Activated naive CD8-positive, alpha-beta T cell (primary cell): ENCODE results near the gene FMNL3.
"Not testable (repeated sequence)": the region's sequence is repeated elsewhere in the genome, so short reads cannot be mapped to it uniquely, and the experiment has no call there.

Experiments
- H3K27ac Mint-ChIP-seq: one replicate; pipeline ENCODE4 v1.8.0; 2021; ENCODE audit warnings: mixed read lengths
- H3K27me3 Mint-ChIP-seq: one replicate; pipeline ENCODE4 v1.8.0; 2021; ENCODE audit warnings: mixed read lengths
- H3K36me3 Mint-ChIP-seq: one replicate; pipeline ENCODE4 v1.8.0; 2021; ENCODE audit warnings: mixed read lengths
- H3K4me1 Mint-ChIP-seq: one replicate; pipeline ENCODE4 v1.8.0; 2021; ENCODE audit warnings: low read depth, mixed read lengths
- H3K4me3 Mint-ChIP-seq: one replicate; pipeline ENCODE4 v1.8.0; 2021; ENCODE audit warnings: mild to moderate bottlenecking, mixed read lengths
- H3K9me3 Mint-ChIP-seq: one replicate; pipeline ENCODE4 v1.8.0; 2021; ENCODE audit warnings: low read depth, mixed read lengths

Gene FMNL3

DNA sequence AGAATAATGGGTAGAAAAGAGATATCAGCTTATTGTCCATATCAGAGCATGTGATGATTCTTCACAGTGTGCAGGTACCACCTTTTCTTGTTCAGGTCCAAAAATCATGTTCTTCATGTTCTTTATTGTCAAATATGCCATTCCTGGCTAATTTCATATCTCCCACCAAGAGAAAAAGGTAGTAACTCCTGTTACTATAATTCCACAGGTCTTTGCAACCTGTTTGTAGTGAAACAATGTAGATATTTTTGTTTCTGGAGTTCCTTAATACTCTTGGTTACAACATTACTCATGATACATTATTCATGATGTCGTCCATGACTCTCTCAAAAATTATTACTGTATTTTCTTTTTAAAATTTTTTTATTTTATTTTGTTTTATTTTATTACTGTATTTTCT is 22.8 kb upstream of the FMNL3 start:
- Mint-ChIP-seq H3K4me1 (no peaks in the 10 kb centered on the region), H3K27me3 (peaks cover 3% of the 10 kb centered on the region), H3K4me3 (no peak overlapping the region), H3K9me3 (peaks cover 3% of the 10 kb centered on the region), H3K27ac (no peak overlapping the region), H3K36me3 (peaks cover 3% of the 10 kb centered on the region)

GRCh38 chr12:49728446-49728845 is 21.2 kb upstream of the FMNL3 start:
- H3K9me3 Mint-ChIP-seq = no peaks in the 10 kb centered on the region
- no peak overlapping the region for H3K27ac Mint-ChIP-seq
- no peaks in the 10 kb centered on the region for H3K36me3 Mint-ChIP-seq
- peaks cover 10% of the 10 kb centered on the region for H3K27me3 Mint-ChIP-seq
- H3K4me1 Mint-ChIP-seq = no peaks in the 10 kb centered on the region
- no peak overlapping the region for H3K4me3 Mint-ChIP-seq

- not testable (repeated sequence) for H3K4me3 Mint-ChIP-seq, H3K27ac Mint-ChIP-seq, H3K9me3 Mint-ChIP-seq, H3K36me3 Mint-ChIP-seq, H3K27me3 Mint-ChIP-seq, H3K4me1 Mint-ChIP-seq
These were observed 14.2 kb upstream of the FMNL3 start for GRCh38 chr12:49721355-49721754.

- Mint-ChIP-seq H3K4me3 (no peak overlapping the region), H3K27ac (no peak overlapping the region), H3K9me3 (no peaks in the 10 kb centered on the region), H3K4me1 (no peaks in the 10 kb centered on the region), H3K36me3 (no peaks in the 10 kb centered on the region), H3K27me3 (peaks cover 6% of the 10 kb centered on the region)
These were observed 13.0 kb upstream of the FMNL3 start for GRCh38 chr12:49720214-49720613.

GRCh38 chr12:49717800-49718199 is 10.6 kb upstream of the FMNL3 start:
- H3K36me3 Mint-ChIP-seq, H3K9me3 Mint-ChIP-seq, H3K27me3 Mint-ChIP-seq, H3K4me3 Mint-ChIP-seq, H3K27ac Mint-ChIP-seq, H3K4me1 Mint-ChIP-seq: not testable (repeated sequence)

DNA sequence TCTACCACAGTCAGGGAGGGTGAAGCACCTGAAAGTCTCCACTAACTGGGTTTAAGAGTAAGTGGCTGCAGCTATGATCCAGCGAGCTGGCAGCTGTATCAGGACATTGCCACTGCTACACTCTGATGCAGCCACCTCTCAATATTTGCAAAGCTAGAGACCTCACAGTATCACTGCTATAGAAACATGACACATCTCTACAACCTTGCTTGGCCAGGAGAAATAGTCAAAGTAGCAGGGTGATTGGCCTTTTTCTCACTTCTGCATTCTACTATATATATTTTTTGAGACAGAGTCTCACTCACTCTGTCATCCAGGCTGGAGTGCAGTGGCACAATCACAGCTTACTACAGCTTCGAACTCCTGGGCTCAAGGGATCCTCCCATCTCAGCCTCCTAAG is 9.3 kb upstream of the FMNL3 start:
- Mint-ChIP-seq H3K27me3 (peaks cover 5% of the 10 kb centered on the region), H3K36me3 (no peaks in the 10 kb centered on the region), H3K9me3 (no peaks in the 10 kb centered on the region), H3K4me1 (no peaks in the 10 kb centered on the region), H3K27ac (no peak overlapping the region), H3K4me3 (no peak overlapping the region)

DNA sequence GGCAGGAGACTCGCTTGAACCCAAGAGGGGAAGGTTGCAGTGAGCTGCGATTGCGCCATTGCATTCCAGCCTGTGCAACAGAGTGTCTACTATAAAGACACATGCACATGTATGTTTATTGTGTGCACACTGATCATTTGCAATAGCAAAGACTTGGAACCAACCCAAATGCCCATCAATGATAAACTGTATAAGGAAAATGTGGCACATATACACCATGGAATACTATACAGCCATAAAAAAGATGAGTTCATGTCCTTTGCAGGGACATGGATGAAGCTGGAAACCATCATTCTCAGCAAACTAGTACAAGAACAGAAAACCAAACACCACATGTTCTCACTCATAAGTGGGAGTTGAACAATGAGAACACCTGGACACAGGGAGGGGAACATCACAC is 6.7 kb upstream of the FMNL3 start:
- H3K27ac Mint-ChIP-seq, H3K27me3 Mint-ChIP-seq, H3K4me1 Mint-ChIP-seq, H3K4me3 Mint-ChIP-seq, H3K36me3 Mint-ChIP-seq, H3K9me3 Mint-ChIP-seq: not testable (repeated sequence)

- Mint-ChIP-seq H3K4me3 (no peak overlapping the region), H3K36me3 (no peaks in the 10 kb centered on the region), H3K9me3 (no peaks in the 10 kb centered on the region), H3K27ac (no peak overlapping the region), H3K4me1 (peaks cover 27% of the 10 kb centered on the region), H3K27me3 (peaks cover 5% of the 10 kb centered on the region)
These were observed 1.6 kb upstream of the FMNL3 start for GRCh38 chr12:49708851-49709250.

- Mint-ChIP-seq H3K4me1 (peaks cover 38% of the 10 kb centered on the region), H3K4me3 (peak overlapping the region; percentile 71), H3K36me3 (no peaks in the 10 kb centered on the region), H3K27ac (peak overlapping the region; percentile 74), H3K9me3 (no peaks in the 10 kb centered on the region), H3K27me3 (peaks cover 3% of the 10 kb centered on the region)
These were observed 575 bp upstream of the FMNL3 start for GRCh38 chr12:49707812-49708147.

DNA sequence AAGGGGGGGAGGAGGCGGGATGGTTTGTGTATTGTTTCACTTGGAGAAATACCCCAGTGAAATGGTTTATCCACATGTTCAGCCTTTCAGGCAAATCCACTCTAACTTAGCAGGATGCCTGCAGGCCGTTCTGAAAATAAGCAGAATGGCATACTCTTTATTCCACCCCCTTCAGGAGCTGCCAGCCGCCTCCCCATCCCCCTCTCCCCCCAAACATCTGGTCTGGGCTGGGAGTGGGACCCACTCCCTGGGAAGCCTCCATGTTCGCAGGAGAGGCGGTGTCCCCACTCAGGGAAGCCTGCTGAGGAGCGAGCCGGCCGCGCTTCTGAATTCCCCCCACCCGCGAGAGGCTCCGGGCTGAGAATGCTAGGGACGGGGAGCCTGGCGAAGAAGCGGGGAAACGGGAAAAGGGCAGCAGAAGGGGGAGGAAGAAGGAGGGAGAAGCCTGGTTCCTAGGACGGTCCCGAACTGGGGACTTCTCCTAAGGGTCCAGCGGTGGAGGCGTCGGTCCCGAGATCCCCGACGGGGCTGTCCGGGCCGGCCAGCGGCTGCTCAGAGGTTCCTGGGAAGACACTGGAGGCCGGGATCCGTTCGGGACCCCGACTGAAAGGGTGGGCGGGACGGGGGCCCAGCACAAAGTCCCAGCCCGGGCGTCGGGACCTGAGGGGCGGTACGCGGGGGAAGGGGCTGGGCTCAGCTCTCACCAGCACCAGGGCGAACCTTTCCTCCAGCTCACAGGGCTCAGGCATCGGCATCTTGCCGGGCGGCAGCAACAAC is 666 bp downstream of the FMNL3 start:
- peaks cover 1% of the 10 kb centered on the region for H3K27me3 Mint-ChIP-seq
- peak overlapping the region; percentile 84 for H3K27ac Mint-ChIP-seq
- peak overlapping the region; percentile 94 for H3K4me3 Mint-ChIP-seq
- H3K4me1 Mint-ChIP-seq = peaks cover 46% of the 10 kb centered on the region
- no peaks in the 10 kb centered on the region for H3K9me3 Mint-ChIP-seq
- H3K36me3 Mint-ChIP-seq = no peaks in the 10 kb centered on the region

DNA sequence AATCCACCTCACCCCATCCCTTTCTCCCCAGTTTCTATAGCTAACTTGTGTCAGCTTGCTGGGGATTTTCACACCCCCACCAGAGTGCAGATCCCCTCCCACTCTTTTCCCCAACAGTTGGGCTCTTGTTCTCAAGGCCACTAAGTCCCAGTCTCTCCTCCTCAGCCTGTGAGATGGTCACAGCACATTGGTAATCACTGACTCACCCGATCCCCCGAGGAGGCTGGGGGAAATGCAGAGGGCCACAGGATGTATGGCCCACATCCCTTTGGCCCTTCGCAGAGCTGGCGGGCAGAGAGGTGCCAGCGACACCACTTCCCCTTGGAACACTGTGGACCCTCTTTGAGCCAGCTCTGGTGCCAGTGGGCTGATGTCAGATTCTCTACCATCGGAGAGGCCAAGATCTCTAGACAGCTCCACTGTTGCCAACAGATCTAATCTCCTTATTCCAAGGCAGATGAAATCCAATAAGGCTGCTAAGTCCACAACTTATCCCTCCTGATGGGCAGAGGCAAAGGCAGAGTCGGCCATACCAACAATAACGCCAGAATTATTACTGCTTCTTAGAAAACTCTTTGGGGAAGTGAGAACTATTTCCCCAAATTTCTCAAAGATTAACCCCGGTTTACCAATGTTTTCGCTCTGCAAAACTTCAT is 1.6 kb downstream of the FMNL3 start:
- H3K4me3 Mint-ChIP-seq = peak overlapping the region; percentile 94
- H3K27ac Mint-ChIP-seq = peak overlapping the region; percentile 84

DNA sequence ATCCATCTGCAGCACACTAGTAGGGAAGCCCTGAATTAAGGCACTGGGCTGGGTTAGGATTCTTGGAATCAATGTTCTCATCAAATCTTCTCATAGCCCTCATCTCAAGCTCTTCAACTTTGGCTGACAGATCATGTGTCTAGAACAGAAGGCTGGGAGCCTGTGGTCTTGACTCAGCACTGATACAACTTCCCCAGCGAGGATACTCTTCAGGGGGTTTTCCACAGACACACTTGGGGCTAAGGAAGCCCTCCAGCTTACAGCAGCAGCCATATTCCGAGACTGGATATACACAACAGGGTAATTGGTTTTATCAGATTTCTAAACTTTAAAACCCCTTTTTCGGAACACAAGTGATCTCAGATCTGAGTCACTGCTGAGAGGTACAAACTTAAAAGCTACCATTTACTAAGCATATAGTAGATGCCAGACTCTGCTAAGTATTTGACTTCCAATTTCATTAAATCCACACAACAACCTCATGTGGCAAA is 3.5 kb downstream of the FMNL3 start:
- Mint-ChIP-seq H3K36me3 (no peaks in the 10 kb centered on the region), H3K27me3 (no peaks in the 10 kb centered on the region), H3K27ac (peak overlapping the region; percentile 62), H3K4me3 (peak overlapping the region; percentile 76), H3K4me1 (peaks cover 62% of the 10 kb centered on the region), H3K9me3 (no peaks in the 10 kb centered on the region)

More for the DNA sequence above, 1.6 kb downstream of the FMNL3 start:
- Mint-ChIP-seq H3K27me3 (no peaks in the 10 kb centered on the region), H3K36me3 (no peaks in the 10 kb centered on the region), H3K9me3 (no peaks in the 10 kb centered on the region), H3K4me1 (peaks cover 50% of the 10 kb centered on the region)

DNA sequence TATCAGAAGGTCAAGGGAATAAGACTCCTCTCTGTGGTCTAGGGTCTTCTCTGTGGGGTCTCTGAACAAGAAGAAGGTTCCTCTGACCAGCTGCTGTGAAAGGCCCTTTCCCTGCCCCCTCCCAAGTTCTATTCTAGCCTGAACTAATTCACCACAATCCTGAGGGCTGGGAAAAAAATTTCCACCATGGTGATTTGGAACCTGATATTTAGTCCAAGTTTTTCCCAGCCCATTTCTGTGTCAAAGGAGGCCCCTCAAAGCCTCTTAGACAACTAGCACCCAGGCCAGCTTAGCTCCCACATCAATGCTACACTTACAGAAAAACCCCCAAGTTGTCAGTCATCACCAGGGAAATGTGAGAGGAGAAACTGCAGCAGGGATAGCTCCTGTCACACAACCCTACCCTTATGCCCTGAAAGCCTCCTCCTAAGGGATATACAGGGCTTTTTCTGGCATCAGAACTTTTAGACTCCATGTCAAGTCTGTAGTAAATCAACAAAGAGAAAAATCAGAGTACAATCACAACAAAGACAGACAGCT is 4.5 kb downstream of the FMNL3 start:
- peaks cover 71% of the 10 kb centered on the region for H3K4me1 Mint-ChIP-seq
- H3K36me3 Mint-ChIP-seq = no peaks in the 10 kb centered on the region
- no peaks in the 10 kb centered on the region for H3K27me3 Mint-ChIP-seq
- H3K4me3 Mint-ChIP-seq = peak overlapping the region; percentile 62
- H3K9me3 Mint-ChIP-seq = no peaks in the 10 kb centered on the region
- H3K27ac Mint-ChIP-seq = peak overlapping the region; percentile 61

DNA sequence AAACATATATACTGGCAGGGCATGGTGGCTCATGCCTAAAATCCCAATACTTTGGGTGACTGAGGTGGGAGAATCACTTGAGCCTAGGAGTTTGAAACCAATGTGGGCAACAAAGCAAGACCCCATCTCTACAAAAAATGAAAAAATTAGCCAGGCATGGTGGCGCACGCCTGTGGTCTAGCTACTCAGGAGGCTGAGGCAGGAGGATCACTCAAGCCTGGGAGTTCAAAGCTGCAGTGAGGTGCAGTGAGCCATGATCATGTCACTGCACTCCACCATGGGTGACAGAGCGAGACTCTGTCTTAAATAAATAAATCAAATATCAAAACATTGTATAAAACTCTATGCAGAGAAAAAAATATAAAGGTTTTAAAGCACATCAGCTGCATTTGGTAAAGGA is 5.2 kb downstream of the FMNL3 start:
- peaks cover 72% of the 10 kb centered on the region for H3K4me1 Mint-ChIP-seq
- no peaks in the 10 kb centered on the region for H3K9me3 Mint-ChIP-seq
- H3K27me3 Mint-ChIP-seq = no peaks in the 10 kb centered on the region
- H3K27ac Mint-ChIP-seq = no peak overlapping the region
- no peaks in the 10 kb centered on the region for H3K36me3 Mint-ChIP-seq
- no peak overlapping the region for H3K4me3 Mint-ChIP-seq

DNA sequence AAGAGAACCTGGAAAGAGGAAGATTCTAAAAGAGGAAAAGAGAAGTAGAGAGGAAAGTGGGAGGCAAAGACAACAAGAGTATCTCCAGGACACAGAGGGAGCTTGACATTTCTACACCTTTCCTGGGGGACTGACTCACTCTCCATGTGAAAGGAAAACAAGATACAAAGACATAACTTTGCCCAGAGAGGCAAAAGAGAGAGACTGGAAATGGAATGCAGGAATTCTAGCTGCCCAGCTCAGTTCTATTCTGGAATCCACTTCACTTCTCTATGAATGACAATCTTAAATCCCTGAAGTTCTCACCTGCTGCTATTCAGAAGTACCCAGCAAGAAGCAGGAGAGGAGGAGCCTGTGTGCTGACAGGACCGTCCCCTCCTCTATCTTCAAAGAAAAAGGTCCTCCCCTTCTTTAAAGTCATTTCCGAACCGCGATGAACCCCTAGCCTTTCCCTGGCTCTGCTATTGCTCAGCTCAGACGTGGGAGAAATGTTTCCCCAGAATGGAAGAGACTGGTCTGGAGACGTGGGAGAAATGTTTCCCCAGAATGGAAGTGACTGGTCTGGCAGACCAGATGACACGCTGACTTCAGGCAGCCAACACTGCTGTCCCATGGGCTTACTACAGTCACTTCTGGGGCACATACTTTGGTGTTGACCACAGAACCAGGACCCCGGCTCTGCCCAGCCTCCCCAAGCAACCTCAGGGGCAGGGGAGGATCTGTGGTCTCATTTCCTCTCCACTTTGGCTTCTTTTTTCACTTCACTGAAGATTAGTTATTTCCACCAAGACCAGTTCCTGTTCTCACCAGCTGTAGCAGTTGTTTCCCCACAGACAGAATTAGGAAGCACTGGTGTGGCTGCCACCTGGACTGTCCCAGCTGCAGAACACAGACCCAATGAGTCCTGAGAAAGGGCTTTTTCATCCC is 8.3 kb downstream of the FMNL3 start:
- H3K4me1 Mint-ChIP-seq = peaks cover 61% of the 10 kb centered on the region
- H3K4me3 Mint-ChIP-seq = peak overlapping the region; percentile 84

More for the DNA sequence above, 8.3 kb downstream of the FMNL3 start:
- Mint-ChIP-seq H3K27me3 (no peaks in the 10 kb centered on the region), H3K9me3 (no peaks in the 10 kb centered on the region), H3K36me3 (peaks cover 2% of the 10 kb centered on the region), H3K27ac (peak overlapping the region; percentile 84)
